ENCODE data around the gene ABCC8.
"Not testable (repeated sequence)": the region's sequence is repeated elsewhere in the genome, so short reads cannot be mapped to it uniquely, and the experiment has no call there.

Gene ABCC8

DNA sequence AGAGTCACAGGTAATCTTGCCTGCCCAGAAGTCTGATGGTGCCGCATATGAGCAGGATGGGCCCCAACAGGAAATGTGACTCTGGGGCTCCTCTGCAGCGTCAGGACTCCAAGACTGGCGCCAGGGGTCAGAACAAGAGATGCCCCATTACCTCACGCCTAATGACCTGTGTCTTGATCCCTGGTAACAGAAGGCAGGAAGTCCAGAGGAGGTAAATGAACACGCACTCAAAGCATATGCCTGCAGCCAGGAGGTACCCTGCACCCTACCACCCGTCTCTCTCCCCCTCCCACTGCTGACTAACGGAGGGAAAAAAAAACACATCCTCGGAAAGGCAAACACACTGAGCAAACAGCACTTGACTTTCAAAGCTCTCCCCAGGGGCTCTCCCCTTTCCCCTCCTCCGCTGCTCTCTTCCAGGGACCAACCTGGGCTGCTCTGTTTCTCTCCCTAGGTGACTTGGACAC lies 37.3 kb downstream of the ABCC8 start:
- DNase-seq (ENCODE audit: extremely low spot score, insufficient read length, low read depth): no peak
- no peak for FAIRE-seq

- no peak for FAIRE-seq
Observed at GRCh38 chr11:17437366-17437765, 39.3 kb downstream of the ABCC8 start.

GRCh38 chr11:17434108-17434507 lies 42.5 kb downstream of the ABCC8 start:
- DNase-seq (ENCODE audit: extremely low spot score, insufficient read length, low read depth): no peak
- FAIRE-seq: no peak

More at GRCh38 chr11:17437366-17437765, 39.3 kb downstream of the ABCC8 start:
- DNase-seq (ENCODE audit: extremely low spot score, insufficient read length, low read depth): no peak

- DNase-seq (ENCODE audit: extremely low spot score, insufficient read length, low read depth) (no peak), FAIRE-seq (no peak)
Observed at GRCh38 chr11:17432002-17432401, 44.6 kb downstream of the ABCC8 start.

DNA sequence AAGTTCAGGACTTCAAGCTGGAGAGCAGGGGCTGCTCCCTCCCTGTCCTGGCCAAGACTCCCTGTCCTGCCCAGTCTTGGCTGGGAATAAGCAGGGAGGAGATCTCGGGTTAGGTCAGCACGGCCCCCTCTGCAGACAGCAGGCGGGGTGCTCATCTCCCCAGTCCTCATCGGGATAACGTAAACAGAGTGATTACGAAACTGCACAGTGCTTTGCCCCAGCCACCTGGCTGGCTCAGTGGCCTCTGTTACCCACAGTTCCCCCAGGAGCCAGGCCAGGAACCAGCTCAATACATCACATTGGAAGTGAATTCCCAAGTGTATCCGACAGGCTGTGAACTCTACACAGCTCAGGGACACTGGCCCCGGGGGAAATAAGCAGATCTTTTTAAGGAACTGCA lies 45.5 kb downstream of the ABCC8 start:
- DNase-seq (ENCODE audit: extremely low spot score, insufficient read length, low read depth): no peak
- no peak for FAIRE-seq

- DNase-seq (ENCODE audit: extremely low spot score, insufficient read length, low read depth) (no peak), FAIRE-seq (no peak)
Observed at GRCh38 chr11:17430616-17431015, 46.0 kb downstream of the ABCC8 start.

DNA sequence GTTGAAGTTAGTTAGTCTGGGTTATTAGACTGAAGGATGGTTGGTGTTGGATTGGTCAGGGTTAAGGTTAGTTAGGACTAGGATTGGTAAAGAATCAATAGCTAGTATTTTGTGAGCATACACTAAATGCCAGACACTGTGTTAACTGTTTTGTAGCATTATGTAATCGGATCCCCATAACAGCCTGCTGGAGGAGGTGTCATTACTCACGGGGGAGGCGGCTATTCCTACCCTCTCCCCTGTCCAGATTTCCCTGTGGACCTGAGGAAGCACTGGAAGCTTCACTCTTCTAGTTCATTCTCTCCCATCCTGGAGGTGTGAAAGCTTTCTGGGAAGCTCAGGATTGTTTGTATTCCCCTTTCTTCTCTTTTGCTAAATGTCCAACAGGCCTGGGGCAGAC lies 47.7 kb downstream of the ABCC8 start:
- no peak for DNase-seq (ENCODE audit: extremely low spot score, insufficient read length, low read depth)
- no peak for FAIRE-seq

DNA sequence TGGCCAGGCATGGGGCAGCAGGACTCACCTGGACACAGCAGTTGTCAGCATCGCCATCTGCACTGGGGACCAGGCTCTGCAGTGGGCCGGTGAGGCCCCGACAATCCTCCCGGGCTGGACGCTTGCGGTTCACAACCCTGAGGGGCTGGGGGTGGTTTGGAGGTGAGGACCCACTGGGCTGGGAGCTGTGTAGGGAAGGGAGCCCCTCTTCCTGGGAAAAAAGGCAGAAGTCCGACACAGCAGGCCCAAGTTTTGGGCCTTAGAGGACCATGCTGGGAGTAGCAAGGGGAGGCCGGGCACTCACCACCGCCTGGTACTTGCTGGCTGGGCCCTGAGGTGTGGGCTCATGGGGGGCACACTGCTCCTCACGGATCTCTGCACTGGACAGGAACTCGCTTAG lies 48.4 kb downstream of the ABCC8 start:
- FAIRE-seq (no peak), DNase-seq (ENCODE audit: extremely low spot score, insufficient read length, low read depth) (no peak)

- not testable (repeated sequence) for DNase-seq (ENCODE audit: extremely low spot score, insufficient read length, low read depth); FAIRE-seq
Observed at GRCh38 chr11:17426233-17426632, 50.4 kb downstream of the ABCC8 start.

GRCh38 chr11:17423533-17424310 lies 52.9 kb downstream of the ABCC8 start:
- DNase-seq (ENCODE audit: extremely low spot score, insufficient read length, low read depth) (no peak), FAIRE-seq (no peak)

- no peak for DNase-seq (ENCODE audit: extremely low spot score, insufficient read length, low read depth)
- FAIRE-seq: no peak
Observed at GRCh38 chr11:17421781-17422180, 54.9 kb downstream of the ABCC8 start.

GRCh38 chr11:17418444-17419081 lies 58.1 kb downstream of the ABCC8 start:
- no peak for DNase-seq (ENCODE audit: extremely low spot score, insufficient read length, low read depth)

DNA sequence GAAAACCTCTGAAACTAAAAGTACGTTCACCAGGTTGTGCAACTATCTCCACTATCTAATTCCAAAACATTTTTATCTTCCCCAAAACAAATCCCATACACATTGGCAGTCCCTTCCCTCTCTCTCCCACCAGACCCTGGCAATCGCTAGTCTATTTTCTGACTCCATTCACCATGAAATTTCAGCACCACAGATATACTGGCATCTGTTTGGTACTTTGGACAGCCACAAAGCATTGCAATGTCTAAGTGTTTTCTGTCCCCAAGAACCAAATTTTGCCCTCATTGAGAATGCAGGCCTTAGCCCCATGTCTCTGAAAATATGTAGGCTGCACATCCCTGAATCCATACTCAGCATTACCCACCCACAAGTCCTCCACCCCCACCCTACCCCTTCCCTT lies 60.2 kb downstream of the ABCC8 start:
- DNase-seq (ENCODE audit: extremely low spot score, insufficient read length, low read depth) (no peak), FAIRE-seq (no peak)

More at GRCh38 chr11:17418444-17419081, 58.1 kb downstream of the ABCC8 start:
- no peak for FAIRE-seq

DNA sequence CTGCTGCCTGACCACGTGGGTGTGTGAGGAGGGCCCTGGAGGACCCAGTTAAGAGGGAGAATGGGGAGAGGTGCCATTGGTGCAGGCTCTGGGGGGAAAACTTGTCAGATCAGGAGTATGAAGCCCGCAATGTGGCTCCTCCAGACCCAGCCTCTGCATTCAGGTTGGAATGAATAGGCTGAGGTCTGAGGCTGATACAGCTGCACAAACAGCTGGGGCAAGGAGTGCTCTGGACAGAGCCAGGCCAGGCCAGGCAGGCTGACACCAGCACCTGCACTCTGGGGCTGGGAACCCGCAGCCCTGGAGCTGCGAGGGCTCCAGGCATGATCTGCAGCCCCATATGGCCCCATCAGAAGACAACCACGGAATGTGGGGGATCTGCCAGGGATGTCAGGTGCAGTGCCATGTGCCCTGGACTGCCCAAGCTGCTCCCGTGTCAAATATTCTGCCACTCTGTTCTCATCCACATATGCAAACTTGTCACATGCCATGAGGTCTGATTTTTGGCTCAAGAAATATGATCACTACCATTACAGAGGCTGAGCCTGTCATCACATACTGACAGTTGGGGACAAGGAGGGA lies 61.0 kb downstream of the ABCC8 start:
- DNase-seq (ENCODE audit: extremely low spot score, insufficient read length, low read depth) (no peak), FAIRE-seq (no peak)

DNA sequence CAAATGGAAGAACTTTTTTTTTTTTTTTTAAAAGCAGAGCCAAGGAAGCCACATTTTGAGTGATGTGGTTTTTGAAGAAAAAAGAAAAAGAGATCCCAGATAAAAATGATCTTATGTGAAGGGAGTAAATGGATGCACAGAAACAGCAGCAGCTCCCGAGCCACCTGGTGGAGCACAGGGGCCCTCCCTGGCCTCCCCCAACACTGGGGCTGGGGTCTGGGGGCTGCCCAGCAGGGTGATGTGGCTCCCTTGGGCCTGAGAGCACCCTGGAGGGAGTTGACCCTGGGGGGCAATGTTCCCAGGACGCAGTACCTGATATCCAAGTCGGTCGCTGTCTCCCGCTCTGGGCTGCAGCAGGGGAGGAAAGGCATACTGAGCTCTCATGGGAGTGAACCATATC lies 61.7 kb downstream of the ABCC8 start:
- FAIRE-seq: no peak

GRCh38 chr11:17414317-17414737 lies 62.3 kb downstream of the ABCC8 start:
- FAIRE-seq (no peak), DNase-seq (ENCODE audit: extremely low spot score, insufficient read length, low read depth) (no peak)

More for the DNA sequence above, 61.7 kb downstream of the ABCC8 start:
- DNase-seq (ENCODE audit: extremely low spot score, insufficient read length, low read depth): no peak

DNA sequence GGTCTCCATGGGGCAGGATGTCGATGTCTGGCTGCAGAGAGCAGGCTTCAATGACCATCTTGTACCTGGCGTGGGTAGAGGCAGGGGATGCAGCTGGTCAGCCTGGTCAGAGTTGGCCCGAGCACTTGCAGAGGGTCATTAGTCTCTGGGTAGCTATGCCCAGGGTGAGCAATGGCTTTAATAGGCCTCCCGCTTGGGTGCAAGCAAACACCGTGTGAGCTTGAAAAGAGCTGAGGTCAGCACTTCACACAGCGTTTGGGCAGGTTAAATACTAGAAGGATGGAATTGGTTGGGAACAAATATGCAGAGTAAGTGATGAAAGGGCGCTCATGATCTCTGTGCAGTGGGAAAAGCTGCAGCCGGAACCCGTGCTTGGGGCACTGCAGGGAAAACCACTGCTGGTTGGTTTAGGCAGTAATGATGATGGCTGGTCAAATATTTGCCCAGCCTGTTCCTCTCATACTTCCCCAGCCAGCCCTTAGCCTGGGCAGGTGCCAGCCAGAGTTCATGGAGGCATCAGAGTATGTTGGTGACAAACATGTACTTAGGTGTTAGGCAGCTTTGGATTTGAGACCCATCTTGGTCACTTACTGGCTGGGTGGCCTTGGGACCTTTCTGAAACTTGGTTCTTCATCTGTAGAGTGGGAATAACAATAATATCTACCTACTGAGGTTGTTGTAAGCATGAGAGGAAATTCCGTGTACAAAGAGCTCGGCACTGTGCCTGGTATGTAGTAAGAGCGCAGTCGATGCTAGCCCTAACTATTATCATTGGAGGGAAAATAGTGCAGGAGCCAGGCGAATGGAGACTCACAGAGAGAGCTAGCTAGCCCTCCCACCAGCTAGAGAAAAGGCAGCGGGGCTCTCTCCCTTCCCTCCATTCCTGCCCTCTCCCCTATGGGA lies 63.0 kb downstream of the ABCC8 start:
- no peak for DNase-seq (ENCODE audit: extremely low spot score, insufficient read length, low read depth)

DNA sequence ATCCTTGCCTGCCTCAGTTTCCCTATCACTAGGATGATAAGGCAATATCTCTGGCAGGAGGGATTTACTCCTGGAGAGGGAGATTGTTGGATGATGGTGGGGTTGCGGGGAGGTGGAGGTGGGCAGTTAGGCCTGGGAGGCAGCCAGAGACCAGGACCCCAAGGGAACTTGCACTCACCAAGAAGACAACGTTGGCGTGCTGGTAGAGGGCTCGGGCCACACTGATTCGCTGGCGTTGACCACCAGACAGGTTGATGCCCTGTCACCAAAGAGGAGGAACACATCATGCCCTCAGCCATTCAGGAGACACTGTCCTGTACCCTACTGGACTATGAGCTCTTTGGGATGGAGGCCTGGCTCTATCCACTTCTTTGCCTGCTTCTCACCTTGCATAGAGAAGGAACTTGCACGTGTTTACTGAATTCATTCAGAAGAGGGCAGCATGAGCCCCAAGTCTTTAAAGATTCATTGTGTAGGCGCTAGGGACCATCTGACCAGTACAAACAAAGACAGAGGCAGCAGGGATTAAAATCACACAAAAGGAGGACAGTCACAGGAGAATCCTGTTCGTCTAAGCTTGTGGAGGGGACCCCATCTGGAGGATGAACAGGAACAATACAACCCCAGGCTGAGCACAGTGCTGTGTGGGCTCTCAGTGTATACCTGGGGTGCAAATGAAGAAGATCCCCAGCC lies 64.0 kb downstream of the ABCC8 start:
- no peak for DNase-seq (ENCODE audit: extremely low spot score, insufficient read length, low read depth)
- FAIRE-seq: no peak

More for the DNA sequence above, 63.0 kb downstream of the ABCC8 start:
- no peak for FAIRE-seq

GRCh38 chr11:17411418-17411817 lies 65.2 kb downstream of the ABCC8 start:
- FAIRE-seq: no peak
- DNase-seq (ENCODE audit: extremely low spot score, insufficient read length, low read depth): no peak
